Measurements from ENCODE around the gene TMCO1.
"Not testable (repeated sequence)": the region's sequence is repeated elsewhere in the genome, so short reads cannot be mapped to it uniquely, and the experiment has no call there.

Gene TMCO1

GRCh38 chr1:165748550-165748949 lies 20.1 kb downstream of the TMCO1 start:
- no peak overlapping the region for H3K4me3 ChIP-seq (ENCODE audit: control insufficient read depth, low read depth, low read length)
- no peak for DNase-seq (ENCODE audit: low read depth)
- TF ChIP-seq CTCF (IDR thresholded peaks at IDR 0.05; ENCODE audit: control insufficient read depth, insufficient read depth, low read depth, low read length, missing control alignments): no peak

GRCh38 chr1:165747632-165748447 lies 20.8 kb downstream of the TMCO1 start:
- no peak overlapping the region for H3K4me3 ChIP-seq (ENCODE audit: control insufficient read depth, low read depth, low read length)
- DNase-seq (ENCODE audit: low read depth): no peak
- no peak for TF ChIP-seq CTCF (IDR thresholded peaks at IDR 0.05; ENCODE audit: control insufficient read depth, insufficient read depth, low read depth, low read length, missing control alignments)

- H3K4me3 ChIP-seq (ENCODE audit: control insufficient read depth, low read depth, low read length): not testable (repeated sequence)
Measured at GRCh38 chr1:165744913-165745312, 23.8 kb downstream of the TMCO1 start.

GRCh38 chr1:165742194-165742593 lies 26.5 kb downstream of the TMCO1 start:
- no peak for TF ChIP-seq CTCF (IDR thresholded peaks at IDR 0.05; ENCODE audit: control insufficient read depth, insufficient read depth, low read depth, low read length, missing control alignments)
- no peak for DNase-seq (ENCODE audit: low read depth)

More at GRCh38 chr1:165744913-165745312, 23.8 kb downstream of the TMCO1 start:
- DNase-seq (ENCODE audit: low read depth): not testable (repeated sequence)

GRCh38 chr1:165738794-165739193 lies 29.9 kb downstream of the TMCO1 start:
- no peak for TF ChIP-seq CTCF (IDR thresholded peaks at IDR 0.05; ENCODE audit: control insufficient read depth, insufficient read depth, low read depth, low read length, missing control alignments)
- no peak overlapping the region for H3K4me3 ChIP-seq (ENCODE audit: control insufficient read depth, low read depth, low read length)
- no peak for DNase-seq (ENCODE audit: low read depth)

More at GRCh38 chr1:165742194-165742593, 26.5 kb downstream of the TMCO1 start:
- H3K4me3 ChIP-seq (ENCODE audit: control insufficient read depth, low read depth, low read length): no peak overlapping the region

GRCh38 chr1:165737196-165737595 lies 31.5 kb downstream of the TMCO1 start:
- DNase-seq (ENCODE audit: low read depth): no peak
- no peak overlapping the region for H3K4me3 ChIP-seq (ENCODE audit: control insufficient read depth, low read depth, low read length)
- no peak for TF ChIP-seq CTCF (IDR thresholded peaks at IDR 0.05; ENCODE audit: control insufficient read depth, insufficient read depth, low read depth, low read length, missing control alignments)

GRCh38 chr1:165734906-165735305 lies 33.8 kb downstream of the TMCO1 start:
- TF ChIP-seq CTCF (IDR thresholded peaks at IDR 0.05; ENCODE audit: control insufficient read depth, insufficient read depth, low read depth, low read length, missing control alignments): no peak
- H3K4me3 ChIP-seq (ENCODE audit: control insufficient read depth, low read depth, low read length): no peak overlapping the region
- DNase-seq (ENCODE audit: low read depth): no peak
